PC-9 (cell line): ENCODE results near the gene LRMDA. TPM values are rescaled to one million over a fixed set of nuclear protein-coding genes. Genes with fewer than 3 reads are reported as not detected.

ENCODE experiments used
- BruUV-seq: library from RNA; stranded (reverse); fragments of 400-500 nt; replicated peaks from 2 replicates; lab custom pipeline; 2021; lab: Mats Ljungman, UMichigan
- CTCF ChIA-PET: fragments of 300-600 bp; sonication (Branson Sonifier 250); formaldehyde crosslinking; loops from one replicate; lab custom pipeline; 2022; ENCODE audit warnings: antibody characterized with exemption; lab: Charles Lee
- POLR2A ChIA-PET: fragments of 300-600 bp; sonication (Branson Sonifier 250); formaldehyde crosslinking; loops from one replicate; lab custom pipeline; 2022; ENCODE audit warnings: antibody characterized with exemption; ENCODE audit not compliant: unreplicated experiment; lab: Charles Lee
- DNase-seq, 2 experiments: peaks; one replicate each; pipeline versions ENCODE4 v3.0.0 to v3.0.0-alpha.2; 2015 to 2022; ENCODE audit warnings: mixed read lengths in 1 of 2
- H2AFZ ChIP-seq: fragments of 200-600 bp; sonication (generic); 2 replicates; pipeline ENCODE4 v1.8.1; 2017; ENCODE audit warnings: antibody characterized with exemption
- H3F3A ChIP-seq: fragments of 200-600 bp; sonication (generic); 2 replicates; pipeline ENCODE4 v1.8.1; 2017; ENCODE audit warnings: antibody characterized with exemption, mild to moderate bottlenecking, low read depth; ENCODE audit not compliant: insufficient read depth
- H3K27ac ChIP-seq: fragments of 200-600 bp; sonication (generic); 2 replicates; pipeline ENCODE4 v1.6.1; 2016; ENCODE audit warnings: mixed run types
- H3K27me3 ChIP-seq: fragments of 200-600 bp; sonication (generic); 2 replicates; pipeline ENCODE4 v1.6.1; 2016; ENCODE audit warnings: low read depth, mixed run types; ENCODE audit not compliant: insufficient read depth
- H3K36me3 ChIP-seq: fragments of 200-600 bp; sonication (generic); 2 replicates; pipeline ENCODE4 v1.6.1; 2016; ENCODE audit warnings: low read depth, mixed run types
- H3K4me1 ChIP-seq: fragments of 200-600 bp; sonication (generic); replicated peaks from 2 replicates; pipeline ENCODE4 v1.6.1; 2016; ENCODE audit warnings: mixed run types; ENCODE audit not compliant: insufficient read depth
- H3K4me2 ChIP-seq: fragments of 200-600 bp; sonication (generic); 2 replicates; pipeline ENCODE4 v1.6.1; 2017; ENCODE audit warnings: mixed run types
- H3K4me3 ChIP-seq: fragments of 200-600 bp; sonication (generic); 2 replicates; pipeline ENCODE4 v1.6.1; 2016; ENCODE audit warnings: mixed run types
- H3K79me2 ChIP-seq: fragments of 200-600 bp; sonication (generic); 2 replicates; pipeline ENCODE4 v1.6.1; 2017; ENCODE audit warnings: low read depth, mixed run types
- H3K9me2 ChIP-seq: fragments of 200-600 bp; sonication (generic); 2 replicates; pipeline ENCODE4 v1.8.1; 2017; ENCODE audit warnings: mild to moderate bottlenecking; ENCODE audit not compliant: insufficient read depth
- H3K9me3 ChIP-seq: fragments of 200-600 bp; sonication (generic); 2 replicates; pipeline ENCODE4 v1.8.1; 2016; ENCODE audit warnings: low read depth; ENCODE audit not compliant: insufficient read depth
- H4K20me1 ChIP-seq: fragments of 200-600 bp; sonication (generic); 2 replicates; pipeline ENCODE4 v1.8.1; 2017; ENCODE audit not compliant: insufficient read depth
- EZH2 ChIP-seq: fragments of 200-600 bp; sonication (generic); IDR thresholded peaks from 2 replicates; pipeline ENCODE4 v1.8.0; 2017; ENCODE audit warnings: antibody characterized with exemption, low read depth
- intact Hi-C: fragments of 100-400 bp; cut with micrococcal nuclease; formaldehyde crosslinking; loops from one replicate; pipeline ENCODE4 v1.10.0; 2022; ENCODE audit not compliant: unreplicated experiment
- total RNA-seq: library from RNA; stranded (reverse); gene quantifications from 2 replicates; pipeline ENCODE4 v1.2.3, GENCODE V29; 2021
- TF ChIP-seq, protein P1 (sequence below): fragments of 200-600 bp; sonication (generic); conservative IDR thresholded peaks from 2 replicates; pipeline ENCODE4 v1.6.1; 2017; ENCODE audit warnings: mixed run types, antibody characterized with exemption, mild to moderate bottlenecking, moderate library complexity

The LRMDA gene
- total RNA-seq, 1 experiment from 2014 or later, result not detected

DNA sequence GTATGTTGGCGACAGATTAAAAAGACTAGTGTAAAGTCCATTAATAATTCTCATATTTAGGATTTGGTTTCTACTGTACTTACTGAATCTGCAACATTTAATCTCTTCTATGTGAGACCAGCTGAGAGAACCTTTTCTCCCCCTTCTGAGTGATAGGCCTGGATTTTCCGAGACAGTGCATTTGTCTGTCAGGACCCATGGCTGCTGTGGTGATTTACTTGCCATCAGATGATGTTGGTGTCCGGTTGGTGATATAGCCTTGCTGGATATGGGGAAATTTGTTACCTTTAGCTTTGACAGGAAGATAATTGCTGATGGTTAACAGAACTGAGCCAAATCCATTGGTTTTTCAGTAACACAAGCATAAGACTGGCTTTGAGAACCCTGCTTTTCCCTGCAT, 517.2 kb downstream of the LRMDA start:
- no peaks in the 10 kb centered on the region for H3K36me3 ChIP-seq
- no TSS peak for BruUV-seq
- no peaks in the 10 kb centered on the region for H4K20me1 ChIP-seq
- H2AFZ ChIP-seq, result no peak overlapping the region
- no peaks in the 10 kb centered on the region for H3K79me2 ChIP-seq
- H3F3A ChIP-seq, result no peaks in the 10 kb centered on the region
- ChIA-PET CTCF (no interaction called here), POLR2A (no interaction called here)
- intact Hi-C loops, result no loop called here
- no peaks in the 10 kb centered on the region for H3K27me3 ChIP-seq
- no peaks in the 10 kb centered on the region; the same call in 1 of the 2 replicates for H3K9me2 ChIP-seq
- H3K4me2 ChIP-seq, result no peak overlapping the region
- TF ChIP-seq EZH2, result no peak
- TF ChIP-seq, protein P1, sequence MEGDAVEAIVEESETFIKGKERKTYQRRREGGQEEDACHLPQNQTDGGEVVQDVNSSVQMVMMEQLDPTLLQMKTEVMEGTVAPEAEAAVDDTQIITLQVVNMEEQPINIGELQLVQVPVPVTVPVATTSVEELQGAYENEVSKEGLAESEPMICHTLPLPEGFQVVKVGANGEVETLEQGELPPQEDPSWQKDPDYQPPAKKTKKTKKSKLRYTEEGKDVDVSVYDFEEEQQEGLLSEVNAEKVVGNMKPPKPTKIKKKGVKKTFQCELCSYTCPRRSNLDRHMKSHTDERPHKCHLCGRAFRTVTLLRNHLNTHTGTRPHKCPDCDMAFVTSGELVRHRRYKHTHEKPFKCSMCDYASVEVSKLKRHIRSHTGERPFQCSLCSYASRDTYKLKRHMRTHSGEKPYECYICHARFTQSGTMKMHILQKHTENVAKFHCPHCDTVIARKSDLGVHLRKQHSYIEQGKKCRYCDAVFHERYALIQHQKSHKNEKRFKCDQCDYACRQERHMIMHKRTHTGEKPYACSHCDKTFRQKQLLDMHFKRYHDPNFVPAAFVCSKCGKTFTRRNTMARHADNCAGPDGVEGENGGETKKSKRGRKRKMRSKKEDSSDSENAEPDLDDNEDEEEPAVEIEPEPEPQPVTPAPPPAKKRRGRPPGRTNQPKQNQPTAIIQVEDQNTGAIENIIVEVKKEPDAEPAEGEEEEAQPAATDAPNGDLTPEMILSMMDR, result no peak
- DNase-seq, result no peak
- H3K4me1 ChIP-seq, result no peaks in the 10 kb centered on the region
- 0 out of 2 replicates have a peak, but pooled peaks cover 3% of the 10 kb centered on the region for H3K9me3 ChIP-seq
- H3K4me3 ChIP-seq, result no peak overlapping the region
- no peak overlapping the region for H3K27ac ChIP-seq

DNA sequence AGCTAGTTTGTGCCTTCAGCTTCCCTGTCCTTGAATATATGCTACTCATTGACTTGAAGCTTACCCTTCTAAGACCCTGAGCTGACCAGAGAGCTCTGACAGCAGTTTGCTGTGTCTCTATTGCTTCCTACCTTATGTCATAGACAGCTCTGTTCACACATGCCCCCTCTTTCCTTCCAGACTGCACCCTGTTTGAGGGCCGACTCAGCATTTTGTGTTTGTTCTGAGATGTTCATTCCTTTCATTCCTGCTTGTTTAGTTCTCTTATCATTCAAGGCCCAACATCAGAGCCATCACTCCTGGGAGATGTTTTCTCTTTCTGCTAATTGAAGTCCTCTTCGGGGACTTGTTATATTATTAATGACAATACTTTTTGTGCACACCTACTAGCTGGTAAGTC, 518.9 kb downstream of the LRMDA start:
- TF ChIP-seq EZH2, result no peak
- TF ChIP-seq, protein P1, result no peak
- H3K9me2 ChIP-seq, result no peaks in the 10 kb centered on the region
- DNase-seq, result no peak
- no peaks in the 10 kb centered on the region for H3K79me2 ChIP-seq
- H3K9me3 ChIP-seq, result no peaks in the 10 kb centered on the region
- H3F3A ChIP-seq, result no peaks in the 10 kb centered on the region
- intact Hi-C loops, result no loop called here
- no peak overlapping the region for H3K4me3 ChIP-seq
- no peaks in the 10 kb centered on the region for H3K27me3 ChIP-seq
- no peak overlapping the region for H3K27ac ChIP-seq
- no peak overlapping the region for H3K4me2 ChIP-seq
- no peaks in the 10 kb centered on the region for H3K36me3 ChIP-seq
- H3K4me1 ChIP-seq, result no peaks in the 10 kb centered on the region
- ChIA-PET POLR2A (no interaction called here), CTCF (no interaction called here)
- no peak overlapping the region for H2AFZ ChIP-seq
- BruUV-seq, result no TSS peak
- H4K20me1 ChIP-seq, result no peaks in the 10 kb centered on the region

GRCh38 chr10:75950997-75951589, 519.7 kb downstream of the LRMDA start:
- H3K4me3 ChIP-seq, result no peak overlapping the region
- no peak overlapping the region for H3K4me2 ChIP-seq
- DNase-seq, result no peak
- intact Hi-C loops, result no loop called here
- ChIA-PET CTCF (no interaction called here), POLR2A (no interaction called here)
- no peaks in the 10 kb centered on the region for H3K9me3 ChIP-seq
- no peaks in the 10 kb centered on the region for H3K36me3 ChIP-seq
- H3K9me2 ChIP-seq, result no peaks in the 10 kb centered on the region
- H3K4me1 ChIP-seq, result no peaks in the 10 kb centered on the region
- H3K79me2 ChIP-seq, result no peaks in the 10 kb centered on the region
- H3F3A ChIP-seq, result no peaks in the 10 kb centered on the region
- BruUV-seq, result no TSS peak
- TF ChIP-seq EZH2, result no peak
- TF ChIP-seq, protein P1, result no peak
- H3K27ac ChIP-seq, result no peak overlapping the region
- no peaks in the 10 kb centered on the region for H3K27me3 ChIP-seq
- H4K20me1 ChIP-seq, result no peaks in the 10 kb centered on the region
- H2AFZ ChIP-seq, result no peak overlapping the region
